Measurements from ENCODE around the gene NPDC1.

The NPDC1 gene

GRCh38 chr9:136992819-136993369 lies 53.1 kb downstream of the NPDC1 start:
- DNase-seq (ENCODE audit: low spot score) = no peak

- peak; percentile 89 for DNase-seq (ENCODE audit: low spot score)
These were observed 53.8 kb downstream of the NPDC1 start, which contains the start of gene PAXX for GRCh38 chr9:136991993-136992818. PAXX (plus strand) TSS chr9:136992422; CDS start chr9:136992444, 22 bp downstream.

GRCh38 chr9:136990242-136990911 lies 55.6 kb downstream of the NPDC1 start:
- no peak for DNase-seq (ENCODE audit: low spot score)
